Measurements from ENCODE around the gene RIMBP3C.
"Not testable (repeated sequence)": the region's sequence is repeated elsewhere in the genome, so short reads cannot be mapped to it uniquely, and the experiment has no call there.

Gene RIMBP3C

DNA sequence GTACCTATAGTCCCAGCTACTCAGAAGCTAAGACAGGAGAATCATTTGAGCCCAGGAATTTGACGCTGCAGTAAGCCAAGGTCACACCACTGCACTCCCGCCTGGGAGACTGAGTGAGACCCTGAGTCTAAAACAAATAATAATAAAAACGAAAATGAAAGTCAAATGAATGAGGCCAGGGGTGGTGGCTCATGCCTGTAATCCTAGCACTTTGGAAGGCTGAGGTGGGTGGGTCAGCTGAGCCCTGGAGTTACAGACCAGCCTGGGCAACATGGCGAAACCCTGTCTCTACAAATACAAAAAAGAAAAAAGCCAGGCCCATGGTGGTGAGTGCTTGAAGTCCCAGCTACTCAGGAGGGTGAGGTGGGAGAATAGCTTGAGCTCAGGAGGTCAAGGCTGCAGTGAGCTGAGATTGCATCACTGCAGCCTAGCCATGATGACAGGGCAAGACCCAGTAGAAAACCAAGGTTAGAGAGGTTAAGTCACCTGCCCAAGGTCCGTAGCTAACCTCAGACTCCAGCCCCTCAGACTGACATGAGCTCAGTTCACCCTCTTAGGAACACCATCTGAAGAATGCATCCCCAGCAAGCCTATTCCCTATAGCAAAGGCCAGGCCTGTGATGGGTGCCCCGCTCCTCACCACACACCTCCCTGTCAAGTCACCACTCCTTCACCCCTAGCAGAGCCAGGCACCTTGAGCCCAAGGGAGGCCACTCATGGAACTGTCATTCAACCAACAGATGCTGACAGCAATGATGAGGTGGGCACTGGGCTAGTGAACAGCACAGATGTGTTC is 24.4 kb downstream of the RIMBP3C start:
- not testable (repeated sequence) for DNase-seq

DNA sequence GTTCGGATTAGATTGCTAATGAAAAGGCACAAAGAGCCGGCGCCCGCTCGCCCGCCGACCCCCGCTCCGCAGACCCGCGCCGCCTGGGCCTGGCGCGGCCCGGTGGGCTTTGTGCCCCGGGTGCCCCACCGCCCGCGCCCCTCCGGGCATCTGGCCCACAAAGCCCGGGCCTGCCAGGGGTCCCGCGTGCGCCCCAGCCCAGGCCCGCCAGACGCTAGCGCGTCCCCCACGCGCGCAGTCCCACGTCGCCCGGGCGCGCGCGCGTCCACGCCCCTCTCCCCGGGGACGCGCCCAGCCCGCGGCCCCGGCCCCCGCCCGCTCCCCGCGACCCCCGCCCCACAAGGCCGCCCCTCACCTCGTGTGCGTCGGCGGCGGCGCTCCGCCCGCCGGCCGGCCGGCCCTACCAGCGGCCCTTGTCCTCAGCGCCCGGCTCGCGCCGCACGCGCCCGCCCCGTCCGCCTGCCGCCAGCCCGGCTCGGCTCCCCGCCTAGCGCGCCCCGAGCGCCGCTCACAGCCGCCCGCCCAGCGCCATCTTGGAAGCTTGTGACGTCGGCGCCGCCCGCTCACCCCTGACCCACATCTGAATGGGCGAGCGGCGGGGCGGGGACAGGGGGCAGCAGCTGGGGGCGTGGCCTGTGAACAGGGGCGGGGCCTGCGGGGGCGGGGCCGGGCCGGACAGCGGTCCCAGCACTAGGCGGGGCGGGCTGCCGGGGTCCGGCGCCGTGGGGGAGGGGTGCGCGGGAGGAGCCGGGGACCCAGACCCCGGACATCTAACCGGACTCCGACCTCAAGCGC is 34.1 kb downstream of the RIMBP3C start:
- DNase-seq = not testable (repeated sequence)

DNA sequence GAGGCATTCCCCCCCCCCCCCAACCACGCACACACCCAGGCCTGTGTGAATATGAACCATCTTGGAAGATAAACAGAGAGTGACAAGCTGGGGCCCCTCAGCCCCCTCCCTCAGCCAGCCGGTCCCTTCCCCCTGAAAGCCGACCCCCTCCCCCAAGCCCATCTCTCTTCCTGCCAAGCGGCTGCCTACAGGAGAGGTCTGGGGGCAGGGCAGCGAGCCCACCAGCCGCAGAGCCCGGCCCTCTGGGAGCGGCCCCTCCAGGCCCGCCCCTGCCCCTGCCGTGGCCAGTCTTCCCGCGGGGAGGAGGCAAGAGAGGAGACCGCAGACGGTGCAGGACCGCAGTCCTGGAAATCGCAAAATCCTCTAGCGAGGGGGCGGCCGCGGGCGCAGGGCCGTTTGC is 34.7 kb downstream of the RIMBP3C start:
- not testable (repeated sequence) for DNase-seq

- DNase-seq = not testable (repeated sequence)
These were observed 36.0 kb downstream of the RIMBP3C start for GRCh38 chr22:21515234-21515633.

- DNase-seq = not testable (repeated sequence)
These were observed 37.1 kb downstream of the RIMBP3C start for GRCh38 chr22:21514117-21514516.

DNA sequence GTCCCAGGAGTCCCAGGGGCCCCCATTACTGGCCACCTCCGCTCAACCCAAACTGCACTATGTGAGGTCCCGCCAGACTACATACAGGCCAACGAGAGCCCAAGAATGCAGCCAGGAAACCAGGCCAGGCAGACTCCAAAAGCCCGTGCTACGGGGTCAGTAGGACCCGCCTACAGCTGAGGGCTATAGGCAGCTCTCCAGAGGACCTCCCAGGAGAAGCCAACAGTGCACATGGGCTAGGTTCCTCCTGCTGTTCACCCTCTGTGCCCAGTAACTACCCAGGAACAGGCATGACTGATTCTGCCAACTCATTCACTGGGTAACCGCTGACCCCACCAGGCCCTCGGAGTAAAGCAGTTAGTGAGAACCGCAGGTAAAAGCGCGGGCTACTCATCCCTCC is 39.2 kb downstream of the RIMBP3C start:
- not testable (repeated sequence) for DNase-seq

- DNase-seq = not testable (repeated sequence)
These were observed 40.9 kb downstream of the RIMBP3C start for GRCh38 chr22:21510397-21510796.

GRCh38 chr22:21499623-21500506 is 51.4 kb downstream of the RIMBP3C start:
- DNase-seq = not testable (repeated sequence)

DNA sequence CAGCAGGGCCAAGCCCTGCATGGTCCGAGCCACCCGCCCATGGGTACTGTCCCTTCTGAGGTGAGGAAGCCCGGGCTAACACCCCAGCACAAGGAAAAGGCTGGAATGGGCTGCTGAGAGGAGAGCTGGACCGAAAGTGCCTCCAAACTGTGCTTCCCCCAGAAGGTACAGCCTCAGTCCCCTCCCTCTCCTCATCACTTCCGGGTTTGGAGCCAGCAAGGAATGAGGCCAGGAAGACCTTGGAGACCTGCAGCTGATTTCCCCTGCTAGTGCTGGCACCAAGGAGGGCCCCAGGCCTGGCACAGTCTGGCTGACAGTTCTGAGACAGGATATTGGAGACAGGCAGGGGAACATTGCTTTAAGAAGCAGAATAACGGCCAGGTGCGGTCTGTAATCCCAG is 52.8 kb downstream of the RIMBP3C start:
- not testable (repeated sequence) for DNase-seq

DNA sequence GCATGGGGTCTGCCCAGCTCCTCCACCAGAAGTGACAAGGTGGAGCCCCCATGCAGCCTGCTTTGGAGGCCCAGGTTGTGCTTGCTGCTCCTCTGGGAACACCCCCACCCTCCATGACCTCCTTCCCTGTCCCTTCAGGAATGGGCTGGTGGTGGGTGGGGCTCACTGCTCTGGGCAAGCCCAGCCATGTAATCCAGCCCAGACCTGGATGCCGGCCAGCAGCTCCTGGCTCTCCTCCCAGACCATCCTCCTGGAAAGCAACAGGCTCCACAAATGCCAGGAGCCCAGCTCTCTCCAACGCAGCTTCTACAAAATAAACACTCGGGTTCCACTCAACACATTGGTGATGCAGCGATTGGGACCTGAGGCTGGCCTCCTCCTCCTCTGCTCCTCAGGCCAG is 53.3 kb downstream of the RIMBP3C start:
- DNase-seq = not testable (repeated sequence)

All from DMS 273 treated with DMSO at 0.1 percent for 48 hours (cell line).